Natural killer cell (primary cell): ENCODE data around the gene PDE4D. TPM values are rescaled to one million over a fixed set of nuclear protein-coding genes. Genes with fewer than 3 reads are reported as not detected.

Source experiments
- ATAC-seq, 3 donors: fragments of 150-1000 bp in 2 of 3; fragments of 200-7000 bp in 1 of 3; cut with Tn5 transposase; 1 replicate in 1 of 3; 2 replicates in 2 of 3; pipeline ENCODE4 v1.10.0; 2021; ENCODE audit warnings: mild to moderate bottlenecking in 2 of 3, moderate library complexity in 2 of 3
- DNase-seq, 2 donors: peaks; one replicate each; pipeline versions ENCODE4 v3.0.0 to v3.0.0-alpha.2; 2013 to 2021; ENCODE audit warnings: mixed read lengths in 1 of 2
- H3K27ac ChIP-seq: one replicate; pipeline ENCODE4 v1.5.1; 2013; ENCODE audit warnings: mild to moderate bottlenecking, low read length
- H3K27me3 ChIP-seq: one replicate; pipeline ENCODE4 v1.6.1; 2013; ENCODE audit warnings: low read length; ENCODE audit not compliant: control insufficient read depth, insufficient read depth
- H3K36me3 ChIP-seq: one replicate; pipeline ENCODE4 v1.6.1; 2013; ENCODE audit warnings: low read length; ENCODE audit not compliant: control insufficient read depth, insufficient read depth
- H3K4me1 ChIP-seq: one replicate; pipeline ENCODE4 v1.6.1; 2013; ENCODE audit warnings: low read length; ENCODE audit not compliant: control insufficient read depth, insufficient read depth
- H3K4me3 ChIP-seq: one replicate; pipeline ENCODE4 v1.5.1; 2013; ENCODE audit warnings: low read length
- H3K9me3 ChIP-seq: one replicate; pipeline ENCODE4 v1.6.1; 2013; ENCODE audit warnings: low read length; ENCODE audit not compliant: control insufficient read depth, insufficient read depth
- H3K27ac Mint-ChIP-seq, 2 donors: one replicate each; pipeline ENCODE4 v1.8.0; 2022; ENCODE audit warnings: mild to moderate bottlenecking in 2 of 2, mixed read lengths in 2 of 2, moderate library complexity in 1 of 2
- H3K27me3 Mint-ChIP-seq, 2 donors: one replicate each; pipeline ENCODE4 v1.8.0; 2022; ENCODE audit warnings: low read depth in 2 of 2, mixed read lengths in 2 of 2
- H3K36me3 Mint-ChIP-seq: one replicate; pipeline ENCODE4 v1.8.0; 2022; ENCODE audit warnings: mixed read lengths
- H3K4me1 Mint-ChIP-seq, 2 donors: one replicate each; pipeline ENCODE4 v1.8.0; 2022; ENCODE audit warnings: mixed read lengths in 2 of 2
- H3K4me3 Mint-ChIP-seq: one replicate; pipeline ENCODE4 v1.8.0; 2022; ENCODE audit warnings: mild to moderate bottlenecking, moderate library complexity, mixed read lengths
- H3K9me3 Mint-ChIP-seq, 2 donors: one replicate each; pipeline ENCODE4 v1.8.0; 2022; ENCODE audit warnings: mixed read lengths in 2 of 2
- CTCF ChIP-seq: fragments of 200-600 bp; IDR thresholded peaks from one replicate; pipeline ENCODE4 v1.8.0; 2022; ENCODE audit warnings: antibody characterized with exemption
- WGBS: methylation state at CpG from one replicate; pipeline ENCODE4 v1.1.7; 2013; ENCODE audit warnings: missing lambda C conversion rate; ENCODE audit not compliant: insufficient coverage; 5-methylcytosine and 5-hydroxymethylcytosine counted together
- intact Hi-C: fragments of 100-400 bp; cut with micrococcal nuclease; formaldehyde crosslinking; loops from one replicate; pipeline ENCODE4 v1.14.2; 2022
- total RNA-seq, 4 donors: library from RNA; stranded (reverse); fragments of 120-200 nt in 1 of 4; gene quantifications; one replicate each; pipeline versions ENCODE4 v1.2.3 to v1.2.4, GENCODE V29; 2013 to 2022

Gene PDE4D
- total RNA-seq, 3 donors from 2014 or later (not counting 1 experiment from before 2014, with no cell fraction given): 109 to 170 (median 116) TPM

GRCh38 chr5:59458321-59458720 lies 435.2 kb downstream of the PDE4D start:
- no peaks in the 10 kb centered on the region for H3K9me3 Mint-ChIP-seq
- no peak overlapping the region for H3K4me3 Mint-ChIP-seq
- intact Hi-C loops: no loop called here
- Histone ChIP-seq H3K36me3 (no peaks in the 10 kb centered on the region), H3K4me1 (no peaks in the 10 kb centered on the region), H3K27me3 (no peaks in the 10 kb centered on the region), H3K4me3 (no peak overlapping the region), H3K27ac (no peak overlapping the region), H3K9me3 (no peaks in the 10 kb centered on the region)
- H3K27me3 Mint-ChIP-seq: peaks cover 0 to 16% of the 10 kb centered on the region in 2 donors
- H3K27ac Mint-ChIP-seq: no peak overlapping the region
- no peaks in the 10 kb centered on the region for H3K36me3 Mint-ChIP-seq
- ATAC-seq: no peak
- DNase-seq: no peak
- H3K4me1 Mint-ChIP-seq: no peaks in the 10 kb centered on the region
- TF ChIP-seq CTCF: no peak
- WGBS: 73% methylated on average over 4 of the region's 4 CpGs

GRCh38 chr5:59449905-59450644 lies 443.5 kb downstream of the PDE4D start:
- DNase-seq (no peak), ATAC-seq (no peak)
- no peaks in the 10 kb centered on the region for H3K9me3 ChIP-seq
- H3K4me3 Mint-ChIP-seq: no peak overlapping the region
- 72% methylated on average over 2 of the region's 3 CpGs for whole genome bisulfite sequencing
- peaks cover 0 to 6% of the 10 kb centered on the region in 2 donors for H3K27me3 Mint-ChIP-seq
- intact Hi-C loops: no loop called here
- H3K27ac ChIP-seq: no peak overlapping the region
- H3K4me1 Mint-ChIP-seq: no peaks in the 10 kb centered on the region
- H3K9me3 Mint-ChIP-seq: no peaks in the 10 kb centered on the region
- no peaks in the 10 kb centered on the region for H3K27me3 ChIP-seq
- TF ChIP-seq CTCF: no peak
- H3K4me1 ChIP-seq: no peaks in the 10 kb centered on the region
- H3K36me3 ChIP-seq: no peaks in the 10 kb centered on the region
- no peaks in the 10 kb centered on the region for H3K36me3 Mint-ChIP-seq
- no peak overlapping the region for H3K4me3 ChIP-seq
- no peak overlapping the region for H3K27ac Mint-ChIP-seq

- Mint-ChIP-seq H3K36me3 (no peaks in the 10 kb centered on the region), H3K27me3 (peaks cover 12 to 22% of the 10 kb centered on the region in 2 donors), H3K9me3 (no peaks in the 10 kb centered on the region), H3K4me1 (no peaks in the 10 kb centered on the region), H3K27ac (no peak overlapping the region), H3K4me3 (no peak overlapping the region)
- H3K27ac ChIP-seq: no peak overlapping the region
- TF ChIP-seq CTCF: no peak
- 95% methylated on average over 2 of the region's 2 CpGs for WGBS
- no peak for ATAC-seq
- no peaks in the 10 kb centered on the region for H3K27me3 ChIP-seq
- intact Hi-C loops: no loop called here
- no peak for DNase-seq
- no peaks in the 10 kb centered on the region for H3K36me3 ChIP-seq
- H3K4me1 ChIP-seq: no peaks in the 10 kb centered on the region
- H3K9me3 ChIP-seq: no peaks in the 10 kb centered on the region
- H3K4me3 ChIP-seq: no peak overlapping the region
Observed at GRCh38 chr5:59446356-59446755, 447.2 kb downstream of the PDE4D start.

DNA sequence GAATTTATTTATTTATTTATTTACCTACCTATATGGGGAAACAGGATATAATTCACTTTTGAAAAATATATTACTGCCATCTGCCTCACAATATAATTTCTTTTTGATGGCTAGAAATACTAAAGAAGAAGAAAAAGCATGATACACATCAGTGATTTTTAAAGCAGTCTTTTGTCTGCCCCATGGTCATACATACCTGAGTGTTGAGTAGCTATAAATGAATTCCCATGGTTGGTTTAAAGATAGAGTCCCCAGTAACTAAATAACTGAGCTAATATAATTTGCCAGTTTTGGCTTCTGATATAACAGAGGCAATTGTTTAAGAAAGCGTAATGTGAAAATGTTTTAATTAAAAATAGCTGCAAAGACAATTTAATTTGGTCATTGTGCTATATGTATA lies 447.8 kb downstream of the PDE4D start:
- no peak overlapping the region for H3K27ac Mint-ChIP-seq
- no peak for DNase-seq

More for the DNA sequence above, 447.8 kb downstream of the PDE4D start:
- Mint-ChIP-seq H3K27me3 (peaks cover 13 to 22% of the 10 kb centered on the region in 2 donors), H3K9me3 (no peaks in the 10 kb centered on the region), H3K4me1 (no peaks in the 10 kb centered on the region), H3K36me3 (no peaks in the 10 kb centered on the region), H3K4me3 (no peak overlapping the region)
- intact Hi-C loops: no loop called here
- Histone ChIP-seq H3K4me3 (no peak overlapping the region), H3K9me3 (no peaks in the 10 kb centered on the region), H3K36me3 (no peaks in the 10 kb centered on the region), H3K27ac (no peak overlapping the region), H3K27me3 (no peaks in the 10 kb centered on the region), H3K4me1 (no peaks in the 10 kb centered on the region)
- no peak for TF ChIP-seq CTCF
- ATAC-seq: no peak
- no CpG with 5 or more reads among the region's 1 CpG for WGBS
